Measurements from ENCODE around the gene LRRC4B.

DNA sequence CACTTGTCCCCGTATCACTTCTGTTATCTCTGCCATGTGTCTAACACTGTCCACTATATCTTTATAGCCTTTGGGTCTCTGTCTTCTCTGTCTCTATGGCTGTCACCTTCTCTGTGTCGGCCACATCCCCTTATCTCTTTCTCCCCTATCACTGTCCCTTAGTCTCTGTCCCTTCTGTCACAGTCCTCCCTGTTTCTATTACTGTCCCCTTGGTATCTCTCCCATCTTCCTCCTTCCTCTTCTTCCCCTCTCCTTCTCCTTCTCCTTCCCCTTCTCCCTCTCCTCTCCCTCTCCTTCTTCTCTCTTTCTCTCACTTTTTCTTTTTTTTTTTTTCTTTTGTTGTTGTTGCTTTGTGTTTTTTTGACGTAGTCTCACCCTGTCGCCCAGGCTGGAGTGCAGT is 34.7 kb upstream of the LRRC4B start:
- TF ChIP-seq, protein P1, sequence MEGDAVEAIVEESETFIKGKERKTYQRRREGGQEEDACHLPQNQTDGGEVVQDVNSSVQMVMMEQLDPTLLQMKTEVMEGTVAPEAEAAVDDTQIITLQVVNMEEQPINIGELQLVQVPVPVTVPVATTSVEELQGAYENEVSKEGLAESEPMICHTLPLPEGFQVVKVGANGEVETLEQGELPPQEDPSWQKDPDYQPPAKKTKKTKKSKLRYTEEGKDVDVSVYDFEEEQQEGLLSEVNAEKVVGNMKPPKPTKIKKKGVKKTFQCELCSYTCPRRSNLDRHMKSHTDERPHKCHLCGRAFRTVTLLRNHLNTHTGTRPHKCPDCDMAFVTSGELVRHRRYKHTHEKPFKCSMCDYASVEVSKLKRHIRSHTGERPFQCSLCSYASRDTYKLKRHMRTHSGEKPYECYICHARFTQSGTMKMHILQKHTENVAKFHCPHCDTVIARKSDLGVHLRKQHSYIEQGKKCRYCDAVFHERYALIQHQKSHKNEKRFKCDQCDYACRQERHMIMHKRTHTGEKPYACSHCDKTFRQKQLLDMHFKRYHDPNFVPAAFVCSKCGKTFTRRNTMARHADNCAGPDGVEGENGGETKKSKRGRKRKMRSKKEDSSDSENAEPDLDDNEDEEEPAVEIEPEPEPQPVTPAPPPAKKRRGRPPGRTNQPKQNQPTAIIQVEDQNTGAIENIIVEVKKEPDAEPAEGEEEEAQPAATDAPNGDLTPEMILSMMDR (IDR thresholded peaks at IDR 0.05), result no peak
- no peak for TF ChIP-seq POLR2A (IDR thresholded peaks at IDR 0.05)
